NB4 (cell line): ENCODE data around the gene SIRT5.

Source experiments
- DNase-seq: peaks from one replicate; pipeline ENCODE4 v3.0.0; 2010; ENCODE audit warnings: low read depth
- H3K4me3 ChIP-seq: one replicate; pipeline ENCODE4 v1.5.1; 2011; ENCODE audit warnings: mild to moderate bottlenecking, low read depth, low read length, moderate library complexity
- CTCF ChIP-seq: IDR thresholded peaks from one replicate; pipeline ENCODE4 v1.5.1; 2012; ENCODE audit warnings: low read depth, low read length
- MAX ChIP-seq: IDR thresholded peaks from 2 replicates; pipeline ENCODE4 v1.6.1; 2011; ENCODE audit warnings: low read depth, low read length
- MYC ChIP-seq: IDR thresholded peaks from 2 replicates; pipeline ENCODE4 v1.6.1; 2011; ENCODE audit warnings: low read depth, low read length
- POLR2A ChIP-seq: IDR thresholded peaks from 2 replicates; pipeline ENCODE4 v1.6.1; 2011; ENCODE audit warnings: mild to moderate bottlenecking; ENCODE audit not compliant: insufficient read length; ENCODE audit errors: extremely low read depth

Gene SIRT5

GRCh38 chr6:13589801-13590200, 15.4 kb downstream of the SIRT5 start:
- no peak for DNase-seq
- no peak overlapping the region for H3K4me3 ChIP-seq
- TF ChIP-seq MAX: no peak
- TF ChIP-seq POLR2A: no peak
- no peak for TF ChIP-seq CTCF
- TF ChIP-seq MYC: no peak

- TF ChIP-seq MAX: no peak
- no peak for TF ChIP-seq POLR2A
- TF ChIP-seq CTCF: no peak
- no peak for TF ChIP-seq MYC
- H3K4me3 ChIP-seq: no peak overlapping the region
- DNase-seq: no peak
Observed at GRCh38 chr6:13590574-13591153, 16.3 kb downstream of the SIRT5 start.

- no peak overlapping the region for H3K4me3 ChIP-seq
- DNase-seq: no peak
- TF ChIP-seq CTCF (no peak), MYC (no peak), POLR2A (no peak), MAX (no peak)
Observed at GRCh38 chr6:13591205-13591921, 17.0 kb downstream of the SIRT5 start.

GRCh38 chr6:13593103-13593502, 18.7 kb downstream of the SIRT5 start:
- no peak overlapping the region for H3K4me3 ChIP-seq
- no peak for TF ChIP-seq POLR2A
- TF ChIP-seq CTCF: no peak
- no peak for TF ChIP-seq MAX
- no peak for TF ChIP-seq MYC
- no peak for DNase-seq

- TF ChIP-seq MYC: no peak
- no peak for TF ChIP-seq POLR2A
- no peak for TF ChIP-seq CTCF
- TF ChIP-seq MAX: no peak
- H3K4me3 ChIP-seq: no peak overlapping the region
- no peak for DNase-seq
Observed at GRCh38 chr6:13593720-13594119, 19.3 kb downstream of the SIRT5 start.

GRCh38 chr6:13597073-13597472, 22.7 kb downstream of the SIRT5 start:
- no peak overlapping the region for H3K4me3 ChIP-seq
- TF ChIP-seq CTCF (no peak), POLR2A (no peak), MYC (no peak), MAX (no peak)
- no peak for DNase-seq
